Caco-2 (cell line): ENCODE measurements around the gene PSKH1. TPM values are rescaled to one million over a fixed set of nuclear protein-coding genes. Genes with fewer than 3 reads are reported as not detected.
A peak's percentile ranks its signal among the peaks of the same experiment; 100 is the strongest.

Source experiments
- BruUV-seq: library from RNA; stranded (reverse); fragments of 400-500 nt; replicated peaks from 2 replicates; lab custom pipeline; 2021; lab: Mats Ljungman, UMichigan
- CTCF ChIA-PET: fragments of 300-600 bp; sonication (Branson Sonifier 250); formaldehyde crosslinking; loops from one replicate; lab custom pipeline; 2022; ENCODE audit warnings: antibody characterized with exemption; lab: Charles Lee
- POLR2A ChIA-PET: fragments of 300-600 bp; sonication (Branson Sonifier 250); formaldehyde crosslinking; loops from one replicate; lab custom pipeline; 2022; ENCODE audit warnings: antibody characterized with exemption; lab: Charles Lee
- DNase-seq, 2 experiments: peaks; one replicate each; pipeline versions ENCODE4 v3.0.0 to v3.0.0-alpha.2; 2020 to 2022
- H3K27me3 ChIP-seq: replicated peaks from 2 replicates; pipeline ENCODE4 v1.6.0; 2011; ENCODE audit warnings: low read length; ENCODE audit not compliant: control insufficient read depth, insufficient read depth
- H3K36me3 ChIP-seq: 2 replicates; pipeline ENCODE4 v1.5.1; 2011; ENCODE audit warnings: low read length; ENCODE audit not compliant: control insufficient read depth, insufficient read depth
- H3K4me1 ChIP-seq: fragments of 250-450 bp; sonication (Bioruptor Pico); 2 replicates; pipeline ENCODE4 v1.5.1; 2020; ENCODE audit warnings: mild to moderate bottlenecking
- H3K4me3 ChIP-seq: 2 replicates; pipeline ENCODE4 v1.5.1; 2011; ENCODE audit warnings: low read depth, mild to moderate bottlenecking, control low read depth, low read length
- H3K9me3 ChIP-seq: fragments of 250-450 bp; sonication (Bioruptor Pico); 2 replicates; pipeline ENCODE4 v1.5.1; 2020; ENCODE audit warnings: mild to moderate bottlenecking, moderate library complexity
- H3K27ac Mint-ChIP-seq: one replicate; pipeline ENCODE4 v1.8.0; 2022; ENCODE audit warnings: mixed read lengths; ENCODE audit not compliant: unreplicated experiment
- H3K27me3 Mint-ChIP-seq: one replicate; pipeline ENCODE4 v1.8.0; 2022; ENCODE audit warnings: mixed read lengths; ENCODE audit not compliant: insufficient read depth, unreplicated experiment
- H3K36me3 Mint-ChIP-seq: one replicate; pipeline ENCODE4 v1.8.0; 2022; ENCODE audit warnings: mild to moderate bottlenecking, mixed read lengths; ENCODE audit not compliant: insufficient read depth, unreplicated experiment
- H3K4me1 Mint-ChIP-seq: one replicate; pipeline ENCODE4 v1.8.0; 2022; ENCODE audit warnings: low read depth, mixed read lengths; ENCODE audit not compliant: unreplicated experiment
- H3K4me3 Mint-ChIP-seq: one replicate; pipeline ENCODE4 v1.8.0; 2022; ENCODE audit warnings: mild to moderate bottlenecking, moderate library complexity, mixed read lengths; ENCODE audit not compliant: unreplicated experiment
- H3K9me3 Mint-ChIP-seq: one replicate; pipeline ENCODE4 v1.8.0; 2022; ENCODE audit warnings: mixed read lengths; ENCODE audit not compliant: unreplicated experiment
- CTCF ChIP-seq, 2 experiments: fragments of 200-600 bp in 1 of 2; IDR thresholded peaks; 1 replicate in 1 of 2; 2 replicates in 1 of 2; pipeline versions ENCODE4 v1.5.1 to v1.8.0; 2011 to 2022; ENCODE audit warnings: antibody characterized with exemption in 1 of 2, control low read depth in 1 of 2, inconsistent platforms in 1 of 2, low read depth in 1 of 2, low read length in 1 of 2, mild to moderate bottlenecking in 1 of 2, moderate library complexity in 1 of 2; ENCODE audit not compliant: insufficient read depth in 1 of 2, severe bottlenecking in 1 of 2, unreplicated experiment in 1 of 2
- intact Hi-C: fragments of 100-400 bp; cut with micrococcal nuclease; formaldehyde crosslinking; loops from one replicate; pipeline ENCODE4 v1.10.0; 2022; ENCODE audit not compliant: unreplicated experiment
- total RNA-seq: library from RNA; stranded (reverse); gene quantifications from 2 replicates; pipeline ENCODE4 v1.2.3, GENCODE V29; 2022

PSKH1 gene
- total RNA-seq, 1 experiment from 2014 or later = 41.3 TPM

GRCh38 chr16:67902831-67903230 lies 9.8 kb downstream of the PSKH1 start:
- ChIA-PET POLR2A (no interaction called here), CTCF (no interaction called here)
- Histone ChIP-seq H3K36me3 (no peaks in the 10 kb centered on the region), H3K4me1 (peaks cover 13% of the 10 kb centered on the region; the same call in 1 of the 2 replicates), H3K27me3 (no peaks in the 10 kb centered on the region), H3K4me3 (no peak overlapping the region), H3K9me3 (no peaks in the 10 kb centered on the region)
- Mint-ChIP-seq H3K36me3 (peaks cover 20% of the 10 kb centered on the region), H3K9me3 (no peaks in the 10 kb centered on the region), H3K27ac (no peak overlapping the region), H3K4me3 (no peak overlapping the region), H3K4me1 (no peaks in the 10 kb centered on the region), H3K27me3 (no peaks in the 10 kb centered on the region)
- no peak for DNase-seq
- TF ChIP-seq CTCF (IDR thresholded peaks at IDR 0.05; ENCODE audit: insufficient read depth in 1 of 2, low read depth in 1 of 2, low read length in 1 of 2, severe bottlenecking in 1 of 2, unreplicated experiment in 1 of 2) = no peak
- intact Hi-C loops = no loop called here
- no TSS peak for BruUV-seq

- no peaks in the 10 kb centered on the region for H3K4me1 ChIP-seq
- Mint-ChIP-seq H3K9me3 (no peaks in the 10 kb centered on the region), H3K4me1 (no peaks in the 10 kb centered on the region), H3K27me3 (no peaks in the 10 kb centered on the region), H3K4me3 (no peak overlapping the region), H3K27ac (no peak overlapping the region), H3K36me3 (peaks cover 24% of the 10 kb centered on the region)
- no peaks in the 10 kb centered on the region for H3K27me3 ChIP-seq
- ChIA-PET CTCF (no interaction called here), POLR2A (no interaction called here)
- no TSS peak for BruUV-seq
- TF ChIP-seq CTCF (IDR thresholded peaks at IDR 0.05; ENCODE audit: insufficient read depth in 1 of 2, low read depth in 1 of 2, low read length in 1 of 2, severe bottlenecking in 1 of 2, unreplicated experiment in 1 of 2) = no peak
- DNase-seq = no peak
- intact Hi-C loops = no loop called here
- H3K9me3 ChIP-seq = no peaks in the 10 kb centered on the region
- peaks cover 4% of the 10 kb centered on the region for H3K36me3 ChIP-seq
- H3K4me3 ChIP-seq = no peak overlapping the region
Observed at GRCh38 chr16:67907397-67908180, 14.5 kb downstream of the PSKH1 start.

GRCh38 chr16:67909056-67909742 lies 16.1 kb downstream of the PSKH1 start:
- H3K4me1 ChIP-seq = no peaks in the 10 kb centered on the region
- no peaks in the 10 kb centered on the region for H3K27me3 ChIP-seq
- Mint-ChIP-seq H3K27me3 (no peaks in the 10 kb centered on the region), H3K36me3 (peaks cover 16% of the 10 kb centered on the region), H3K9me3 (no peaks in the 10 kb centered on the region), H3K27ac (no peak overlapping the region), H3K4me1 (no peaks in the 10 kb centered on the region), H3K4me3 (no peak overlapping the region)
- H3K4me3 ChIP-seq = no peak overlapping the region
- ChIA-PET POLR2A (no interaction called here), CTCF (no interaction called here)
- peaks cover 4% of the 10 kb centered on the region for H3K36me3 ChIP-seq
- intact Hi-C loops = no loop called here
- no peak for TF ChIP-seq CTCF (IDR thresholded peaks at IDR 0.05; ENCODE audit: insufficient read depth in 1 of 2, low read depth in 1 of 2, low read length in 1 of 2, severe bottlenecking in 1 of 2, unreplicated experiment in 1 of 2)
- DNase-seq = no peak
- TSS peak; percentile 23 for BruUV-seq
- H3K9me3 ChIP-seq = no peaks in the 10 kb centered on the region
